Endothelial cell (in vitro differentiated cells): ENCODE results near the gene TBC1D10B. TPM values are rescaled to one million over a fixed set of nuclear protein-coding genes. Genes with fewer than 3 reads are reported as not detected.

ENCODE experiments used
- DNase-seq: peaks from one replicate; pipeline ENCODE4 v3.0.0; 2021; ENCODE audit warnings: low spot score
- H3K27ac Mint-ChIP-seq: one replicate; pipeline ENCODE4 v1.8.0; 2021; ENCODE audit warnings: mixed read lengths, inconsistent platforms; ENCODE audit not compliant: unreplicated experiment
- H3K27me3 Mint-ChIP-seq: one replicate; pipeline ENCODE4 v1.8.0; 2021; ENCODE audit warnings: mild to moderate bottlenecking, moderate library complexity, mixed read lengths, inconsistent platforms; ENCODE audit not compliant: unreplicated experiment
- H3K36me3 Mint-ChIP-seq: one replicate; pipeline ENCODE4 v1.8.0; 2021; ENCODE audit warnings: mild to moderate bottlenecking, low read depth, mixed read lengths, inconsistent platforms; ENCODE audit not compliant: unreplicated experiment
- H3K4me1 Mint-ChIP-seq: one replicate; pipeline ENCODE4 v1.8.0; 2021; ENCODE audit warnings: mild to moderate bottlenecking, mixed read lengths, inconsistent platforms; ENCODE audit not compliant: unreplicated experiment
- H3K4me3 Mint-ChIP-seq: one replicate; pipeline ENCODE4 v1.8.0; 2021; ENCODE audit warnings: mild to moderate bottlenecking, mixed read lengths, inconsistent platforms; ENCODE audit not compliant: unreplicated experiment
- H3K9me3 Mint-ChIP-seq: one replicate; pipeline ENCODE4 v1.8.0; 2021; ENCODE audit warnings: mixed read lengths, inconsistent platforms; ENCODE audit not compliant: unreplicated experiment
- total RNA-seq: library from RNA; stranded (reverse); fragmentation: NEBNext Ultra II Directional; extraction: Animal tissue kit (Norgen Biotek cat#: 25700); gene quantifications from one replicate; pipeline ENCODE4 v1.2.1, GENCODE V29; 2021; ENCODE audit not compliant: unreplicated experiment
- TF ChIP-seq, protein P1 (sequence below): fragments of 200-600 bp; sonication (generic); IDR thresholded peaks from one replicate; pipeline ENCODE4 v1.5.0; 2021; ENCODE audit warnings: antibody characterized with exemption; ENCODE audit not compliant: unreplicated experiment

Gene TBC1D10B
- total RNA-seq, 1 donor from 2014 or later = 62.4 TPM

- Mint-ChIP-seq H3K4me3 (peak overlapping the region; percentile 93), H3K36me3 (peaks cover 20% of the 10 kb centered on the region)
Measured at GRCh38 chr16:30368122-30368791, 2.0 kb downstream of the TBC1D10B start.

DNA sequence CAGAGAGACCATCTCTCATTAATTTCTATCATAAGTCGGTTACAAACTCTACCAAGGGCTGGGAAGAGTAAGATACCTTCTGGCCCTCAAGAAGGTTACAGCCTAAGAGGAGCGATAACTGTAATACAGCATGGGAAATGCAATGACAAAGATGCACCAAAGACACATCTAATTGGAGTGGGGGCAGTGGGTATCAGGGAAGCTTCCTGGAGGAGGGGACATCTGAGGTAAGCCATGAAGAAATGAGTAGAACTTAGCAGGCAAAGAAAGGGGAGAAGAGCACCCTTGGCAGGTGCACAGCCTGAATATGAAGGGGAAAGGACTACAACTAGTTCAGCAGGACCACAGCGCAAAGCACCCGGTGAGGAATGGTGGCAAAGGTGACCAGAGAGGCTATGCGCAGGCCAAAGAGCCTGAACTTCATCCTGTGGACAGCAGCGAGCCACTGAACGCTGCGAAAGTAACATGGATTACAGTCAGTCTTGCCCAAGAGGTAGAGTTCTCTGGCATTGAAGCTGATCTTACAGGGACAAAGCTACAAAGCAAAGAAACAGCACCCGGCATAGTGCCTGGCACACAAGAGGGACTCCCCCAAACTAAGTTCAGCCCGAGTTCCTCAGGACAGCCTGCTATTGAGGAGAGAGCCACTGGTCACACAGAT, 2.8 kb downstream of the TBC1D10B start:
- Mint-ChIP-seq H3K4me1 (peaks cover 35% of the 10 kb centered on the region), H3K9me3 (no peaks in the 10 kb centered on the region), H3K4me3 (peak overlapping the region; percentile 93), H3K27me3 (peaks cover 15% of the 10 kb centered on the region), H3K36me3 (peaks cover 25% of the 10 kb centered on the region), H3K27ac (peak overlapping the region; percentile 37)
- TF ChIP-seq, protein P1, sequence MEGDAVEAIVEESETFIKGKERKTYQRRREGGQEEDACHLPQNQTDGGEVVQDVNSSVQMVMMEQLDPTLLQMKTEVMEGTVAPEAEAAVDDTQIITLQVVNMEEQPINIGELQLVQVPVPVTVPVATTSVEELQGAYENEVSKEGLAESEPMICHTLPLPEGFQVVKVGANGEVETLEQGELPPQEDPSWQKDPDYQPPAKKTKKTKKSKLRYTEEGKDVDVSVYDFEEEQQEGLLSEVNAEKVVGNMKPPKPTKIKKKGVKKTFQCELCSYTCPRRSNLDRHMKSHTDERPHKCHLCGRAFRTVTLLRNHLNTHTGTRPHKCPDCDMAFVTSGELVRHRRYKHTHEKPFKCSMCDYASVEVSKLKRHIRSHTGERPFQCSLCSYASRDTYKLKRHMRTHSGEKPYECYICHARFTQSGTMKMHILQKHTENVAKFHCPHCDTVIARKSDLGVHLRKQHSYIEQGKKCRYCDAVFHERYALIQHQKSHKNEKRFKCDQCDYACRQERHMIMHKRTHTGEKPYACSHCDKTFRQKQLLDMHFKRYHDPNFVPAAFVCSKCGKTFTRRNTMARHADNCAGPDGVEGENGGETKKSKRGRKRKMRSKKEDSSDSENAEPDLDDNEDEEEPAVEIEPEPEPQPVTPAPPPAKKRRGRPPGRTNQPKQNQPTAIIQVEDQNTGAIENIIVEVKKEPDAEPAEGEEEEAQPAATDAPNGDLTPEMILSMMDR = no peak
- no peak for DNase-seq

More at GRCh38 chr16:30368122-30368791, 2.0 kb downstream of the TBC1D10B start:
- Mint-ChIP-seq H3K27ac (peak overlapping the region; percentile 81), H3K9me3 (no peaks in the 10 kb centered on the region), H3K4me1 (peaks cover 35% of the 10 kb centered on the region), H3K27me3 (peaks cover 15% of the 10 kb centered on the region)
- no peak for DNase-seq
- TF ChIP-seq, protein P1 = no peak

GRCh38 chr16:30366511-30366910, 3.8 kb downstream of the TBC1D10B start:
- peak overlapping the region; percentile 93 for H3K4me3 Mint-ChIP-seq
- H3K27ac Mint-ChIP-seq = no peak overlapping the region
- H3K27me3 Mint-ChIP-seq = peaks cover 10% of the 10 kb centered on the region
- peaks cover 25% of the 10 kb centered on the region for H3K36me3 Mint-ChIP-seq
- DNase-seq = no peak
- H3K4me1 Mint-ChIP-seq = peaks cover 30% of the 10 kb centered on the region
- H3K9me3 Mint-ChIP-seq = no peaks in the 10 kb centered on the region
- TF ChIP-seq, protein P1 = no peak

GRCh38 chr16:30365200-30365599, 5.1 kb downstream of the TBC1D10B start:
- Mint-ChIP-seq H3K4me3 (no peak overlapping the region), H3K4me1 (peaks cover 22% of the 10 kb centered on the region), H3K27ac (no peak overlapping the region), H3K36me3 (peaks cover 25% of the 10 kb centered on the region), H3K9me3 (no peaks in the 10 kb centered on the region), H3K27me3 (peaks cover 7% of the 10 kb centered on the region)
- TF ChIP-seq, protein P1 = no peak
- no peak for DNase-seq

DNA sequence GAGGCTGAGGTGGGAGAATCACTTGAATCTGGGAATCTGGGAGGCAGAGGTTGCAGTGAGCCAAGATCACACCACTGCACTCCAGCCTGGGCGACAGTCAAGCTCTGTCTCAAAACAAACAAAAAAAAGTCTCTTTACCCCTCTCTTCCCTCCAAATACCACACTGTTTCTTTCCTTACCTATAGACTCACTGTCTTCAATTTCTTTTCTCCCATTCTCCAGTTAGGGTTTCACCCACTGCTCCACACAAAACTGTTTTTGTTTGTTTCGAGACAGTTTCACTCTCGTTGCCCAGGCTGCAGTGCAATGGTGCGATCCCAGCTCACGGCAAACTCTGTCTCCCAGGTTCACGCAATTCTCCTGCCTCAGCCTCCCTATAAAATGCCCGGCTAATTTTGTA, 9.1 kb downstream of the TBC1D10B start:
- no peak for DNase-seq
- Mint-ChIP-seq H3K27ac (peak overlapping the region; percentile 86), H3K9me3 (no peaks in the 10 kb centered on the region), H3K27me3 (peaks cover 14% of the 10 kb centered on the region), H3K36me3 (peaks cover 34% of the 10 kb centered on the region), H3K4me1 (peaks cover 15% of the 10 kb centered on the region), H3K4me3 (no peak overlapping the region)
- TF ChIP-seq, protein P1 = no peak
